DMS53 treated with DMSO at 0.1 percent for 48 hours (cell line): ENCODE measurements around the gene EPHA6.

Experiments
- DNase-seq: peaks from one replicate; lab custom pipeline; 2025; ENCODE audit not compliant: unreplicated experiment; lab: John Stamatoyannopoulos, UW

EPHA6 gene

DNA sequence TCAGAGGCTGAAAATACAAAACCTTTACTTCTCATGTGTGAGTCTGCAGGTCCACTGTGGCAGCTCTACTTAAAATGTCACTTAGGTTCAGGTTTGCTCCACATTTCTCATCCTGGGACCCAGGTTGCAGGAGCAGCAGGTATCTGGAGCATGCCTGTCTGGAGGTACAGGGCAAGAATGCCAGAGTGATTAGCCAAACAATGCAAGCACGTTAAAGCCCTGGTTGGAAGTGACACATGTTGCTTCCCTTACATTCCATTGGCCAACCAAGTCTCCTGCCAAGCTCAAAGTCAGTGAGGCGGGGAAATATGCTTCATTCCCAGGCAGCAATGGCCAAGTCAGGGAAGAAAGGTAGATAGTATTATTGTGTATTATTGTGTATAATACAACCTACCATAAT, 873.3 kb downstream of the EPHA6 start:
- no peak for DNase-seq

DNA sequence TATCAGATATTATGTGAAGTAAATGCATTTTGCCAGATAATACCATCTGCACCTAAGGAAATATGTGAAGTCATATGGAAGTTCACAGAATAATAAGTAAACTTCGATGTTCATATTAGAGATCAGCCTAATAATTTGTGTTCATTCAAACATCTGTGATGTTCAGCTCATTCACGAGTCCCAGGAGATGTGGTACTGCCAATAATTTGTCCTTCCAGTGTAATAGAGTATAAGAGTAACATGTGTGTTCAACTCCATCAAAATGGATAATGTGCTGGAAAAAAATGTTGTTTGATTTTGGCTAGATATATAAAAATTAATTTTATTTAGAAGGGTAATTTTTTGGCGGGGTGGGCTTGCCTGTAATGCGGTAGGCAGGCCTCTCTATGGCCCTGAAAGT, 874.7 kb downstream of the EPHA6 start:
- DNase-seq, result no peak

GRCh38 chr3:97689962-97690361, 875.6 kb downstream of the EPHA6 start:
- no peak for DNase-seq

DNA sequence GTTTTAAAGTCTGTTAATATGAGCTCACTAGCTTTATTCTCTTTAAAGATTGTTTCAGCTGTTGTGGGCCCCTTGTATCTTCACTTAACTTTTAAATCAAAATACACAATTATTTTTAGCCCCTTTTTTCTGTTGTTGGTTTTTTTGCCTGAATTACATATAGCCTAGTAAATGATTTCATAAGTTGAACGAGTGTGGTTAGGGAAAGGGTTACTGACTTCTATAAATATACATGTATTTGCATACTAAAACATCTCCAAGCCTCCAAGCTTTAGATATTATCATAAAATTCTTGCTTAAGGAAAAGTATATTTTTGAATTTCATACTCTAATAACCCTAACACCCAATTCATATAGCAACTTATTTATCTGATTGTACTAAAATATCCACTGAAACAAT, 877.0 kb downstream of the EPHA6 start:
- DNase-seq, result no peak

DNA sequence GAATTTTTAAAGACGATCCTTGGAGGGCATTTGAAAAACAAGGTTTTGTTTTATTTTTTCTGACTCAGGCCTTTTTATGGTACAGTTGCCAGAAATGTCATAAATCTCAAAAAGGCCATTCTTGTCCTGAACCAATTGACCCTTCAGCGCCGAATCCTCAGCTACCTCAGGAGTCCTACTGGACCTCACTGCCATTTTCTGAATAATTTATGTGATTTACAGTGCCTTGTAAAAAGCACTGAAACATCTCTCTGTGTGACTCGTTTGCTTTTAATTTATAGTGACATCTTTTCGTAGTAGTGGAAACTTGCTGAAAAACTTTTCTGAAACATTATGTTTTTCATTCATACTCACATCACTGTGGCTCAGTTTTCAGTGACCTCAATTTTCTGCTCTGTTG, 878.0 kb downstream of the EPHA6 start:
- no peak for DNase-seq

GRCh38 chr3:97692831-97693230, 878.4 kb downstream of the EPHA6 start:
- no peak for DNase-seq

DNA sequence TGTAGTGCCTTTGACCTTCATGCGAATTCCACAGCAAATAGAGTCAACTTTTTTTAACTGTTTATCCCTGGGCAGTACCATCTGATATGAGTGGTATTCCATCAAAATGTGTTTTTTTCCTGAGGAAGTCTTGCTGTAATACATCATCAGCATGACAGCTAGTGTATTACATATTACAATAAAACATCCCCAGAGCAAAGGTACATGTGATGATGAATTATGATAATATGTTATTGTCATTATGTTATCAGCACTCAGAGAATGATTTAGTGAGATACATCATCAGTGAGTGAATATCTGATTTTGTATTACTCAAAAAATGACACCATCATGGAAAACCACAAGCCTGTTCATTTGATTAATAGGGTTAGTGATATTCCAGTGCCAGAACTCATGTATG, 880.5 kb downstream of the EPHA6 start:
- no peak for DNase-seq

DNA sequence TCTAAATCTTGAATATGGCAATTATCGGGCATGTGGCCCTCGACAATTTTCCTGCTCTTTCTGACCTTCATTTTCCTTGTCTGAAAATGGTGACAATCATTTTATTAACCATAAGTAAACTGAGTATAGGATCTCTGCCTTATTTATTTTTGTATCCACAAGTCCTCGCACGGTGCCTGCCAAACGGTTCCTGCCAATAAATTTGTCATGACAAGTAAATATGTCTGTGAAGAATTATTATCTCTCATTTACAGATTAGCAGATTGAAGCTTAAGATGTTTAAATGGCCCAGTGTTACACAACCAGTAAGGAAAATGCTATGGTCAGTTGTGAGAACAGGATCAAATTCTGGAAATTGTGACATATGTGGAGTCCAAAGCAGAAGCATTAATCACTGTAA, 884.3 kb downstream of the EPHA6 start:
- no peak for DNase-seq

- no peak for DNase-seq
Measured at GRCh38 chr3:97699889-97700288, 885.5 kb downstream of the EPHA6 start.

- DNase-seq, result no peak
Measured at GRCh38 chr3:97705764-97706163, 891.4 kb downstream of the EPHA6 start.

DNA sequence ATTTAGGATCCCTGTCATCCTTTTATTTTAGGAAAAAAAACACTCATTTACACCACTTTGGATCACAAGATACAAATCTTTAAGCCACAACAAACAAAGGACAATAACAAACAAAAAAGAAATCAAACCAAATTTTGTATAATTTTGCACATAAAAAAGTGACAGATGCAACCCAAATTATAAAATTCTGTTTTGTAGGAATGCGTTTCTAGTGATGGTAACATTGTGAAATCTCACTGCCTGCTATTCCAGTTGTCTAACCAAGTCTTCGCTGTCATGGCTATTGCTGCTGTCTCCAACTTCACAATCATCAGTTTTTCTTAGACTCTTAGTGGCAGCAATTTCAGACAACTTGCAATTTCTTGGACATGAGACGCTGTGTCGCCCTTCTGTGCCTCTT, 891.8 kb downstream of the EPHA6 start:
- DNase-seq, result no peak

DNA sequence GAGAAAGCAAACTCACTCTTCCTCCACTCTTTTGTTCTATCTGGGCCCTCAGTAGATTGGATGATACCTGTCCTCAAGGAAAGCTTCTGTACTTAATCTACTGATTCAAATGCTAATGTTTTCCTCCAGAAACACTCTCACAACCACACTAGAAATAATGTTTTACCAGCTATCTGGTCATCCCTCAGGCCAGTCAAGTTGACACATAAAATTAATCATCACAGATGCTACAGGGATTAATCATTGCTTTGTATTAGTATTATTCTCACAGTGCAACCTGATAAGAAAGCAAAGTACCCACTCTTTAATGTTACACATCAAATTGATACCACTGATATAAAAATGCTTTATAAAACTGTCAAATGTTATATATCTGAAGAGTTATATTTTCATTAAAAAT, 897.3 kb downstream of the EPHA6 start:
- no peak for DNase-seq

DNA sequence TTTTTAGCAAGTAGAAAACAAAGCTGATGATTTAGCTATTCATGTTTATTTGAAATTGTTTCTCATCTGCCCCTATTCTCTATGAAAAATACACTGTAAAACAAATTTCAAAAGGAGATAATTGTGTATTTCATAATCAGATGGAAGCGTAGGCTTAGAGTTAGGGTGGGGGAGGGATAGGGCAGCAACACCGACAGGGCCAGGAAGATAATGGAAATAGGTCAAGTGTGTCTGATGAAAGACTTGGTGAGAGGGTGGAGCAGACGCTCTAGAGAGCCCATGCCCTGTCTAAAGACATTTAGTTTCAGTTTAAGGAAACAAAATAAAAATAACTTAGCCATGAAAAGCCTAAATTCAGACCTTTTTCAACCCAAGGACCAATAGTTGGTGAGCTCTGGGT, 898.5 kb downstream of the EPHA6 start:
- DNase-seq, result no peak

DNA sequence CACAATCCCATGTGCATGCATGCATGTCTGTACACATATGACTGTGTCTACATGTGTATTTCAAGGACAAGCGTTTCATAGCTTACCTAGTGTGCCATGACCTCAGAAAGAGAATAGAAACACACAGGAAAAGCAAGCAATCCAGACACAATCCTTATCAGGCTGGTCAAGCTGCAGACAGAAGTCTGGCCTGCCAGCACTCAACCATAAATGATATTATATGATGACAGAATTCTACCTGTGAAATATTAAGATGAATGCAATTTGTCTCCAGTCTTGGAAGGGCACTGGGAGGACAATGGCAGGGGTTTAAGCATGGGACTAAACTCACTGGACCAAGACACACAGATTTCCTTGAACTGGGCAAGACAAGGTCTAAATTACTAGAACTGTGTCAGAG, 899.2 kb downstream of the EPHA6 start:
- no peak for DNase-seq

DNA sequence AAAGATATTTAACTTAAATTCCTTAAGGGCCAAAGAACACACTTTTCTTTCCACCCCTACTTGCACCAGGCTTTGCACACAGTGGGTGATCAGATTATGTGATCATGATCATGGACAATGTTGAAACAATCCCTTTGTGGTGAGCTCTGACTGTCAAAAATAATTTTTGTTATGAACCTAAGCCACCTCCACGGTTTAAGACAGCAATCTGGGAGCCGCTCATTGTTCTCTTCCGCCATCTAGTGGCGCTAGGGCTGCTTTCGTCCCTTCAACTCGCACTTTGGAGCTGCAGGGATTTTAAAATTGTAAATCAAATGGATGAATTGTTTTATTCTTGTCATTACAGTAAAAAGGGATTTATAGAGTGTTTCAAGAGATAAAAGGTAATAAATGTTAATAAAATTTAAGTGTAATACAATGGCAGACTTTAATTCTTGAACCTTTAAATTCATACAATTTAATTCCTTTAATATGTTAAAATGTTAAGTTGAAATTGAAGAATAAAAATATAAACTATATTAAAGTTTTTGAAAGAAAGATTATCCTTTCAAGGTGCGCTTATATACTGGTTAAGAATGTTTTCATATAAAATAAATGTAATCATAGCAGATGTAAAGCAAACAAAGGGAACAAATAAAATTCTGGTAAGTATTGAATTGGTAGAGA, 904.9 kb downstream of the EPHA6 start:
- peak; percentile 56 for DNase-seq

DNA sequence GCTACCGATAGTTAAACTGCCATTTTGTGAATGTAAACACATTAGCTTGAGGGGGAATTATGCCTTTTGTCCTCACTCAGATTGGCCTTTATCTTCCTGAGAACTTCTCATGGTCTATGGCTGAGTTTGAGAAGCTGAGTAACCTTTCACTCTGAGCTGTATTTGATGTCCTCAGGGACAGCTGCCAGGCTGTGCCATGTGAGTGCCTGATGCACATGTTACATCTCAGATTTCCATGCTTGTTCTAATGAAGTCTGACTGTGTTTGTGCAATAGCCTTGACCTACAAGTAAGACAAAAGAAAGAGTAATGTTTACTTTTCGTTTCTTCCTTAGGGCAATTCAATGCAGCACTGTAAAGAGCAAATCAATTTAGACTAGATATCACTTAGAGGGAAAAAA, 906.0 kb downstream of the EPHA6 start:
- DNase-seq, result no peak

DNA sequence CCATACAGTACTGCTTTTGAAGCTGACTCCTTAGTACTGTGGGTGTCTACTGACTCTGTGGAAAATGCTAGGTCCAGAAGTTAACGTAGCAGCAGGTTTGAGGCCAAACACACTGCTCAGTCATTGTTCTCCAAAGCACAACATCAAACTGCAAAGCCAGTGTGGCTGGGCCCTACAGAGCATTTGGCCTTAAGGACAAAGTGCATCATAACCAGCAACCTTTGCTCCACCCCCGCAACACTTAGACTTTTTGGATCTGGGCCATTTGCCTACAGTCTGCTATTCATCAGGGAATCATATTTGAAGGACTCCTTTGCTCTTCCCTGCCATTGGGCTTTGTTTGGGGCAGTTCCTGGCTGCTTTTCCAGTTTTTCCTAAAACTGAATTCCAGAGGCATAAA, 907.1 kb downstream of the EPHA6 start:
- no peak for DNase-seq

GRCh38 chr3:97736928-97737327, 922.5 kb downstream of the EPHA6 start:
- no peak for DNase-seq

- no peak for DNase-seq
Measured at GRCh38 chr3:97738761-97739160, 924.4 kb downstream of the EPHA6 start.

DNA sequence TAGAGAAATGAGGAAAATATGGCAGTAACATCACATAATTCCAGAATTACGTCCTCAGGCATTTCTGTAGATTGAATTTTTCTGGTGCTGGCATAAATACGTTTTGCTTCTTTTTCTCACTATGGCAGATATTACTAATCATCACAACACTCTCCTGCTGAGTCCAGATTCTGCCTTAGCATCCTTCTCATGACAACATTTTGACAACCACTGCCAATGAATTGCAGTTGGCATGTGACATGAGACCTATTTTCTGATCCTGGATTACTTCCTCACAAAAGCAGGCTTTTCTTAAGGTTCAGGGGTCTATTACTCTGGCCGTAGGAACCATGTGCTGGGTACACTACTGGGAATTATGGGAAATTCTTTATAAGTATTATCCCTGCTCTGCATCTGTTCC, 927.6 kb downstream of the EPHA6 start:
- DNase-seq, result no peak

GRCh38 chr3:97744289-97744688, 929.9 kb downstream of the EPHA6 start:
- DNase-seq, result no peak

DNA sequence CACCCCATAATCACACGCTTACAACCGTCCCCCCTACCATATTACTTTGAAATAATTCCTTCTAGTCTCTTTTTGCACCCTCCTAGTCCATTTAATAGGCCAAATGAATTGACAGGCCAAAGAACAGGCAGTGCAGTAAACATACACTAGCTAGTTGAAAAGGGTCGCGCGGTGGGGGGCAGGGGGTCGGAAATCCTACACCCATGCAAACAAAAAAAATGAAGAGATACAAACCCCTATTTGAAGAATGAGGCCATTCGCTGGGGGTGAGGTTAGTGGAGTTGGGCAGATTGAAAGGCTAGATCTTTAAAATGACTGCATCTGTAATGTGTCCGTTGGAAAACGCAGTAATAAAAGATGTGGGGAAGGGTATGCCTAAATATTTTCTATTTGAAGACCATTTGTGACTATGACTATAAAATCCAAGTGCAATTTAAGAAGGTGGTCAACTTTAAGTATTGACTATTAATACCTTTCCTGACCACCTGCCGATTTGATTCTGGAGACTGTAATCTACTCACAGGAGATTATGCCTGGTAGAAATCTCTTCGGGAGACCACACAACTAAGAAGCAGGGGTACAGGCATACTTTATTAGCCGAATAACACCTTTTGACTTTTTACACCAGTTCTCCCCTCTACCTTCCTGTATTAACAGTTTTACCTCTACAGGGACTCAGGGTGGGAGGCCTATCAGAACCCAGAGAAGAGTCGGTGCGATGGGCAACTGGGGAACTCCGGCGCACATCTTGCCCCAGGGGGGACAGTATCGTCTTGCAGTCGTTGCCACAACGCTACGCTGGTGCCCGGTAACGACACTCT, 949.4 kb downstream of the EPHA6 start:
- DNase-seq, result no peak
